NCI-H524 treated with DMSO at 0.1 percent for 48 hours (cell line): Measurements from ENCODE around the gene CDC42BPA.

Experiments
- DNase-seq: peaks from one replicate; lab custom pipeline; 2025; lab: John Stamatoyannopoulos, UW

CDC42BPA gene

GRCh38 chr1:227335242-227336020, 17.1 kb upstream of the CDC42BPA start:
- DNase-seq = no peak

- DNase-seq = no peak
These were observed 15.1 kb upstream of the CDC42BPA start for GRCh38 chr1:227333423-227333822.

GRCh38 chr1:227330279-227331076, 12.2 kb upstream of the CDC42BPA start:
- no peak for DNase-seq

- no peak for DNase-seq
These were observed 10.2 kb upstream of the CDC42BPA start for GRCh38 chr1:227328405-227329019.

- DNase-seq = peak; percentile 40
These were observed 6.9 kb upstream of the CDC42BPA start for GRCh38 chr1:227325156-227325555.

GRCh38 chr1:227323967-227324268, 5.6 kb upstream of the CDC42BPA start:
- no peak for DNase-seq

GRCh38 chr1:227323171-227323966, 5.1 kb upstream of the CDC42BPA start:
- DNase-seq = no peak

GRCh38 chr1:227322376-227322775, 4.1 kb upstream of the CDC42BPA start:
- DNase-seq = no peak

GRCh38 chr1:227321035-227321434, 2.7 kb upstream of the CDC42BPA start:
- DNase-seq = no peak

GRCh38 chr1:227320476-227320875, 2.2 kb upstream of the CDC42BPA start:
- no peak for DNase-seq

GRCh38 chr1:227318853-227319607, 738 bp upstream of the CDC42BPA start:
- DNase-seq = peak; percentile 44

- DNase-seq = no peak
These were observed 723 bp downstream of the CDC42BPA start for GRCh38 chr1:227317523-227318015.

GRCh38 chr1:227317011-227317451, 1.3 kb downstream of the CDC42BPA start:
- DNase-seq = no peak

GRCh38 chr1:227316456-227316855, 1.8 kb downstream of the CDC42BPA start:
- no peak for DNase-seq

GRCh38 chr1:227315629-227316346, 2.5 kb downstream of the CDC42BPA start:
- DNase-seq = no peak

GRCh38 chr1:227314014-227314848, 4.1 kb downstream of the CDC42BPA start:
- no peak for DNase-seq

GRCh38 chr1:227312361-227313025, 5.8 kb downstream of the CDC42BPA start:
- DNase-seq = no peak

- DNase-seq = no peak
These were observed 6.8 kb downstream of the CDC42BPA start for GRCh38 chr1:227311389-227312001.
